HG03095 (cell line): Measurements from ENCODE around the gene SDK1.
"Not testable (repeated sequence)": the region's sequence is repeated elsewhere in the genome, so short reads cannot be mapped to it uniquely, and the experiment has no call there.

Experiments
- ATAC-seq: cut with Tn5 transposase; IDR thresholded peaks from one replicate; pipeline ENCODE4 v1.9.1; 2021; ENCODE audit warnings: moderate library complexity; ENCODE audit not compliant: unreplicated experiment

The SDK1 gene

DNA sequence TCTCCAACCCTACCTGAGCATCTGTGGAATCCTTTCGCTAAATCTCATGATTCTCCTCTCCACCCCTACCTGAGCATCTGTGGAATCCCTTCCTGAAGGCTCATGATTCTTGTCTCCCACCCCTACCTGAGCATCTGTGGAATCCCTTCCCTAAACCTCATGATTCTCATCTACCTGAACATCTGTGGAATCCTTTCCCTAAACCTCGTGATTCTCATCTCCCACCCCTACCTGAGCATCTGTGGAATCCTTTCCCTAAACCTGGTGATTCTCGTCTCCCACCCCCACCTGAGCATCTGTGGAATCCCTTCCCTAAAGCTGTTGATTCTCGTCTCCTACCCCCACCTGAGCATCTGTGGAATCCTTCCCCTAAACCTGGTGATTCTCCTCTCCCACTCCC, 342.0 kb downstream of the SDK1 start:
- ATAC-seq, result no peak

DNA sequence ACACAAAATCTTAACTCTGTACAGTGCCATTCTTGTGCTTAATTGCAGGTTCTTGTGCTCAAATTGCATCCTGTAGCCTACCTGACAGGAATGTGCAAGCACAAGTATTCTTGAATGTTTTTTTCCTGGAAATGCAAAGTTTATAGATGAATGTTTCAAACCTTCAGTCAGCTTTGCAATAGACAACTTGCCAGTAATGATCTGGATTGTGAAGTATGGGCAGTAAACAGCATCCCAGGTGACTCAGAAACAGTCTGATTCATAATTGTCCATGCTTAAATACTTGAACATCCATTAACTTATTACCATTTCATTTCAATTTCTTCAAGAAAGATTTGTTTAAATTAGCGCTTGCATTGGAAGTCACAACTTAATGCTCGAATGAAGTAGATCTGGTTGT, 347.2 kb downstream of the SDK1 start:
- ATAC-seq, result no peak

DNA sequence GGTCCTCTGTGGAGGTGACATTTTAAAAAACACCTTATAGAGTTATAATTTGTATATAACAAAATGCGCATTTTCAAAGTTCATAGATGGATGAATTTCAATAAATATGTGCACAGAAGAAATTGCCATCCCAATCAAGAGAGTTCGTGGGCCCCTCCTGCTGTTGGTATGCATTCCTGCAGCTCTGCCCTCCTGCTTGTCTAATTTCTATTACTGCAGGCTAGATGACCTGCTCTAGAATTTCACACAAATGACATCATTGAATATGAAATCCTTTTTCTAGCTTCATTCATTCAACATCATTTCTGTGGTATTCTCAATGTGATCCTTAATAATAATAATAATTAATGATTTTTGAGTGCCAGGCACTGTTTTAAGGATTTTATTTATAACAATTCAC, 348.2 kb downstream of the SDK1 start:
- ATAC-seq, result no peak

DNA sequence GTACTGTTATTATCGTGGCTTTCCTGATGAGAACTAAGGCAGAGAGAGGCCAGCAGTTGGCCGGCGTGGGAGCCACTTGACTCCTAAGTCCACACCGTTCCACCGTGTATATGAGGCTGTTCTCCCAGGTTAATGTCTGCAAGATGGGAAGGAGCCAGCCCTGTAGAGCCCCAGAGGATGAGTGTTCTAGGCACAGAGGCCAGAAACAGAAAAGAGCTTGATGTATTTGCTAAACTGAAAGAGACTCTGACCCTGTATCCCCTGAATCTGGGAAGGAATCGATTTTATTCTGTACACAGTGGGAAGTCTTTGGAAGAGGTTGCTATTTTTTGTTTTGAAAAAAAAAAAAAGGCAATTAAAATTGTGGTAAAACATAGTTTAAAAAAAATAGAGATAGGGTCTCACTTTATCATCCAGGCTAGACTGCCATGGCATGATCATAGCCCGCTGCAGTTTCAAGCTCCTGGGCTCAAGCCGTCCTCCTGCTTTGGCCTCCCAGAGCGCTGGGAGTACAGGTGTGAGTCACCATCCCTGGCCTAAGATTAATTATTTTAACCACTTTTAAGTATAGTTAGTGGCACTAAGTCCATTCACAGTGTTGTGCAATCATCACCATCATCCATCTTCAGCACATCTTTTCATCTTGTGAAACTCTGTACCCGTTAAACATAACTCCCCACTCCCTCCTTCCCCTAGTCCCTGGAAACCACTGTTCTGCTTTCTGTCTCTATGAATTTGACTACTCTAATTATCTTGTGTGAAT, 348.8 kb downstream of the SDK1 start:
- no peak for ATAC-seq

DNA sequence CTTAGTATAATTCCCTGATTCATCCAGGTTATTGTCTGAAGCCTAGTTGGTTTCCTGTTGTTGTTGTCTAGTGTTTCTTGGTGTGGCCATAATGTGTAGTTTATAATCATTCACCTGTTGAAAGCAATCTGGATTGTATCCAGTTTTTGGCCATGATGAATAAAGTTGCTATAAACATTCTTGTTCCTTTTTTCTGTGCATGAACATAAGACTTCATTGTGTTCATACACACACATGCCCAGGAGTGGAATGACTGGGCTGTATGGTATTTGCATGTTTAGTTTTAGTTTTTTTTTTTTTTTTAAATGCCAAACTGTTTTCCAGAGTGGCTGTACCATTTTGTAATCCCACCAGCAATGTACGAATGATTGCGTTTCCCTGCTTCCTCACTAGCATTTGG, 349.8 kb downstream of the SDK1 start:
- no peak for ATAC-seq

DNA sequence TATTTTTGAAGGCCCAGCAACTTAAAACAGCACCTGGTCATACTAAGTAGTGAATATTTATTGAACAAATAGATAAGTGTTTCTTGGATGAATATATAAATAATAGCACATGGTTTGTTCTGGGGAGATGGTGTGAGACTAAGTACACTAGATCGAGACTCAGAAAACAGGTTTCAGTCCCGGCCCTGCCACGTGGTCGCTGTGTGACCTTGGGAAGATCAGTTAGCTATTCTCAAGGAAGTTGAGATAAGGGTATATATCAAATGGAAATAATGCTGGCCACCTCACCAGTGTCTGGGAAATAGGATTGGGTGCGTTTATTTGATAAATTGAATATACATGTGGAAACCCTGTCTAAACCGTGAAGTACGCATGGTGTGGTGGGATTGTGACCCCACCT, 354.6 kb downstream of the SDK1 start:
- no peak for ATAC-seq

DNA sequence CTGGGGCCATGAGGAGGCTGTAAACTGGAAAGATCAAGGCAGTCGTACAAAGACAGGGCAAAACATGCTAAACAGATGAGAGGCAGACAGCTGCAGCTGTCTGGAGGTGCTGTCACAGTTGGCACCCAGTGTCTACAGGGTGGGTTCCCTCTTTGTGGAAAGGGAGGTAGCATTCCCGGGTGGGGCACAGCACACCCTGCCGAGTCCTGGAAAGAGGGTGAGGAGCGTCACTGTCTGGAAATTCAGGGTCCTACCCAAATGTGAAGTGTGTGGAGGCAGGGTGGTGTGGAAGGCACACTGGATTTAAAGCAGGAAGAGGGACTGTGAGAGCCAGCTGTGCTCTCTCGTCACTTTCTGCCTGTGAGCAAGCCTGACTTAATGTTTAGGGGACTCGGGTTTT, 356.2 kb downstream of the SDK1 start:
- no peak for ATAC-seq

DNA sequence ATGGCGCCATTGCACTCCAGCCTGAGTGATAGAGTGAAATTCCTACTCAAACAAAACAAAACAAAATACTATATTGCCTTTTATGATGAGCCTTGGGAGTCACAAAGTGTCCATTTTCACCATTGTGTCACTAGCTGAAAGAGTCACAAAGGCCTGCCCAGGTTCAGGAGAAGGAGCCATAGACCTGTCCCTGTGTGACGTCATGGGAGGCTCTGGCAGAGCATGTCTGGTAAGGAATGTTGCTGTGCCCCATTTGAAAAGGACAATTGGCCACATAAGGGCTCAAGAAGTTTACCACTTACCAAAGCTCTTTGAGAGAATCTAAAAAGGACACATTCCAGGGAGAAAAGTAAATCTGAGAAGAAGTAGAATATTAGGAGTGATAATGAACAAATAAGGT, 367.7 kb downstream of the SDK1 start:
- no peak for ATAC-seq

DNA sequence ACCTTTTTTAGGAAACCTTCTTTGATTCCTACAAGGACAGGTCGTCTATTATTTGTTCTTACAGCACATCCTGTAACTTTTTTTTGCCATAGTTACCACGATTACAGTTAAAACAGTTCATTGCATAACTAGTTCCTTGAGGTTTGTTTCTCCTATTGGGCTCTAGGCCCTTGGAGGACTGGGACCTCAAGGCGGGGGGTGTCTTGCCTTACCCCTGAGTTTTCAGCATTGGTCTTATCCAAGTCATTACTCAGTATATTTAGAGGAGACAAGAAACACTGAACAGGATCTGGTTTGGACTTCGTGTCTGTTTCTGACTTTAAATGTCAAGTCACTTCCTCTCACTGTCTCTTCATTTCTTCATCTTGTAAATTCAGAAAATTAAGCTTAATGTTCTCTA, 369.8 kb downstream of the SDK1 start:
- ATAC-seq, result no peak

DNA sequence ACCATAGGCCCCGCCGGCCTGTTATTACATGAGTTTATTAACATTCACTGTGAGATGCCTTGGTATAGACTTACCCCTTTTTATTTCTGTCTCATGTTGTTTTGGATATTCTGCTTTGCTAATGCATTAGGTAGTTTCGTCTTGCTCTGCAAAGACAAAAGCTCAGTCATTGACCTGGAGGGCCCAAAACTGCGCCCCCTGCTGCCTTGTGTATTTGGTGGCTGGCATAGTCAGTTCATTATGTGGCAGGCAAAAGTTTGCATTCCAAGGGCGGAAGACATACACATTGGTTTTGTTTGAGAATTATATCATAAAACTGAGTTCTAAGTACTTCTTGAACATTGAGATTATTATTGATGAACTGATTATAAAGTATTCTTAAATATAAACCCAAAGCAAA, 372.5 kb downstream of the SDK1 start:
- ATAC-seq, result no peak

DNA sequence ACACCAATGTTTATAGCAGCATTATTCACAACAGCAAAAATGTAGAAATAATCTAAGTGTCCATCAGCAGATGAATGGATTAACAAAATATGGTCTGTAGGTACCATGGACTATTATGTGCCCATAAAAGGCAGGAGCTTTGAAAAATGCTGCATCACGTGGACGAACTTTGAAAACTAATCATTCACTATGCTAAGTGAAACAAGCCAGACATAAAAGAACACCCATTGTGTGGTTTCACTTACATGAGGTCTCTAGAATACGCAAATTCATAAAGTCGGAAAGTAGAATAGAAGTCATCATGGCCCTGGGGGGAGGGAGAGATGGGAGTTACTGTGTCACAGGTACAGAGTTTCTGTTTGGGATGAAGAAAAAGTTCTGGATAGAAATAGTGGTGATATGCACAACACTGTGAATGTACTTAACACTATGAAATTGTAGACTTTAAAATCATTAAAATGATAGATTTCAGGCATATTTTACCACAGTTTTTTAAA, 377.3 kb downstream of the SDK1 start:
- ATAC-seq, result no peak

DNA sequence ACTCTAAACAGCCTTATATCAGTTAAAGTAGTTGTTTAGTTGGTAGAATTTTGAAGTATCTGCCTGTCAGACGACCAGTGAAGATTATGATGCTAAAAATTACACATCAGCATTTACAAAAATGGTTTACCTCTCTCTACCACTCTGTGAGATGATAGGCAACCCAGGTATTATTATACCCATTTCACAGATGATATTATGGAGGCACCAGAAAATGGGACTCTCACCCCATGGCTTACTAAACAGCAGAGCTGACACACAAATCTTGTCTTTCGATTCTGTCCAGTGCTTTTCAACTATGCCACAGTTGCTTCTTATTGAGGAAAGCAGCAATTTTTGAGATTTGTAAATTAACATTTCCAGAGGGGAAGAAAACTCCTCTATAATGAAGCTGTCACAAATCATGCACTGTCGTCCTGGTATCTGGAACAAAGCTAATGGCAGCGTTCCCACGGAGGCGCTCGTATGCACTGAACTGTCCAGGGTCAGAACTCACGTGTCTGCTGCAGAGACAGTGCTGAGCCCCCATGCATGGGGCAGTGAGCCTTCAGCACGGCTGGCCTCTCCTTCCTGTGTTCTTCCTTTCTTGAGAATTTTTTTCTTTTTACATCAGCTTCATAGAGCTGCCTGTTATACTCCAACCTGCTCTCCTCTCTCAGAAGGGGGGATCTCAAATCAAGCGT, 381.1 kb downstream of the SDK1 start:
- no peak for ATAC-seq

DNA sequence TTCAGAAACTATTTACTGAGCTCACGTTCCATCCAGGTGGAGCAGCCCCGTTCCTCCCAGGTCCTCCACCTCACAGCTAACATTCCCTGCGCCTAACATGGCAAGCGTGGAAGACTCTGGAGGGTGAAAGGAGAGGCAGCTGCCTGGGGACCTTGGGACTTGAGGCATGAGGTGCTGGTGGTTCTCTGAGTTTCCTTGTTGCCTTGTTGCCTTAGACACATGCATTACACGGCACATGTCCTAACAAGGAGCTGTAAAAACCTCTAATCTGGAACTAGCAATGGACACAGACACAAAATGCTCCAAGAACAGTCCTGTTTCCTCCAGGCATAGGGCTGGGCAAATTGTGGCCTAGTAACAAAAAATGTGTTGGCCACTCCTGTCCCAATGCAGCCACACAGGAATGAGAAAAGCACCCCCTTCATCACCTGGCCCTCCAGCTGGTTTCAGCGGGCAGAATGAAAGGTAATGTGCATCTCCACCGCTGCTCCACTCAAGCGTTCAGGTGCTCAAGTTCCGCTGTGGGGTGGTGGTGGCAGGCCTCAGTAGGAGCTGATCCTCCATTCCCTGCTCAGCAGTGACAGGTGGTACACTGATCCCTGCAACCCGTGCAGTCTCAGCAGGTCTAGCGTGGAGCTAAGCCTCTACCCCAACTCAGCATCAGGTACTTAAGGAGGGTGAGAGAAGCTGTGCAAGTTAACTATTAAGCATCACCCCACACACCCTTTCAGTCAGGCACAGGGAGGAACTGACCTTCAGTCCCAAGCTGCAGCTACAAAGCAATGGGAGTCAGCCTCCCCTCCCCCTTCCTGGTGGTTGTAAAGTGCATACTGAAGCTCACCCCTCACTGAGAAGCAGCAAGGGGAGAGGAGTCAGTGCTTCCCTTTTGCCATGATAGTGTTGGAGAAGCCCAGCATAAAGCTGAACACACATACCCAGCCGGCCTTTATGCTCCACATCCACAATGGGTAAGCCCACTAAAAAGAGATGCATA, 382.8 kb downstream of the SDK1 start:
- no peak for ATAC-seq

DNA sequence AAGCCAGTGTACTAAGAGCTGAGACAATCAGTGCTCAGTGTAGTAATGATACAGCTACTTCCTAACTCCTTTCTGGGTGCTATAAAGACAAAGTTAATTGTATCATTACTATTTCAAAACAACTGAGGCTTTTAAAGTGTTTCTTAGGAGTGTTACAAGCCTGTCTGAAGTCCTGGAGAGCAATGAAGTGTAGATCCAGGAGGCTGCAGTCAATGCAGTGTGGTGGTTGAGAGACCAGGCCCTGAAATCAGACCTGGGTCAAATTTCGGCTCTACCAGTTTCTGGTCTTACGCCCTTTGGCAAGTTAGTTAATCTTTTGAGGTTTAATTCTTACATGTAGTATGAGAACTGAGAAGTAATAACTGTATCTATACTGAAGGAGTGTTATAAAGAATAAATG, 387.0 kb downstream of the SDK1 start:
- ATAC-seq, result no peak

DNA sequence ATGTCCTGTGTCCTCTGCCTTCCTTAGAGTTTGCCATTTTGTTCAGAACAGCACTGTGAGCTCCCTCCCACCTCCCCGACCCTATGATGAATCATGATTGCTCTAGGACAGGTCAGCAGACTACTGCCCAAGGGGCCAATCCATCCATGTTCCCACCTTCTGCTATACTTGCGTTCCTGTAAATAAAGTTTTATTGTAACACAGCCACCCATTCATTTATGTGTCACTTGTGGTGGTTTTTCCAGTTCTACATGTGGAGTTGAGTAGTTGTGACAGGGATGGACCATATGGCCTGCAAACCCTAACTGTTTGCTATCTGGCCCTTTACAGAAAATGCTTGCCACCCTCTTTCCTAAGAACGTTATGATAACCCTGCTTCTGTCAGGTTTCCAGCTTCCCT, 387.8 kb downstream of the SDK1 start:
- no peak for ATAC-seq

DNA sequence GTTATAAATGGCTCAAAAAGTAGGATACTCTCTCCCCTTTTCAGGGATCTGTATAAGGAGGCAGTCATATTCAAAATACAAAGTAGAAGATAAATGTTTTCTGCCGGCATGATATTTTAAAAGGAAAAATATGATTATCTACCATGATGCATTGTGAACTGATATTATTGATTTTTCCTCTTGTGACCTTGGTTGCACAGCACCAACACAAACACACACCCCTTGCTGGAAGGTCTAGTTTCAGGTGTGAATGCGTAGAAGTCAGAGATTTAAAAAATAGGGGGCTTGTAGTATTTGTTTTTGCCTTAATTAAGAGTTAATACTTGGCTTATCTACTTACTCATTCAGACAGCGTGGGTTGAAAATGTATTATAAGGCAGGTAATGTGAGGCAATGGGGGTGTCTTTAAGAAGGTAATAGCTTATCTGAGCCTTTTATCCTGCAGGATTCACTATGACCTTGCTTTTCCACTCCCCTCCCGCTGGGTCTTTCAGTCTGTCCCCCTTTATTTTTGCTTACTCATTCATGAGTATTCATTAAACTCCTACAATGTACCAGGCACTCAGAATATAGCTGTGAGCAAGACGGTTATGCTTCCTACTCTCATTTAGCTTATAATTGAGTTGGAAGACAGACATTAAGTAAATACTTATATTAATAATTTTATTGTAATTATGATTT, 390.6 kb downstream of the SDK1 start:
- ATAC-seq, result no peak

DNA sequence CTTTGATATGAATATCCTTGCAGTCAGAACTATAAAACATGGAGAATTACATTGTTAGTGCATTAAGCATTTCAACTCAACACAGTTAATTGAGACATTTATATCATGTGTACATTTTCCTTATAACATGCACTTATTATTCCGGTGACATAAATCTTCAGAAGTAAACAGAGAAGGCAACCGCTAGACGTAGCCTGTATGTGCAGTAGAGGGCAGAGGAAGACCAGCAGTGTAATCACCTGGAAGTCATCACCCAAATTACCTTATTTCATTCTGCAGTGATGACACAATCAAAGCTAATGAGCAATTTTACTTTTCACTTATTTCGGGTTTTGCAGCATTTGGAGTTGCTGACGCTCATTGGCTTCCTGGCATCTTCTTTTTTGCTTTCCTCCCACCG, 394.6 kb downstream of the SDK1 start:
- no peak for ATAC-seq

DNA sequence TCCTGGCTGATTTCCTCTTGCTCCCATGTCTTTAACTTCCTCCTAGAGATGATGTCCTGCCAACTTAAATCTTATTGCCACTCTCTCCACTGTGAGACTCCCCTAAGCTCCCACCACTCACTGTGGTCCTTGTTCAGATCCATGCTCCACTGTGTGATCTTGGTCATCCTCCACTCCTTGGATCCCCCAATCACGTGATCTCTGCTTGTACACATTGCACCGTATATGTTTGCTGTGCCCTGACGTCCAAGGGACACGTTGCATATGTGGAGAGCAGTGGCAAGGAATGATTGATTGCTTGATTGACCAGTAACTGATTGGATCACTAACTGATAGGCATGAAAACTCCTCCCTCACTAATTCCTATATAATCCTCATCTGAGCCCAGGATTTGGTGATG, 395.1 kb downstream of the SDK1 start:
- ATAC-seq, result no peak

DNA sequence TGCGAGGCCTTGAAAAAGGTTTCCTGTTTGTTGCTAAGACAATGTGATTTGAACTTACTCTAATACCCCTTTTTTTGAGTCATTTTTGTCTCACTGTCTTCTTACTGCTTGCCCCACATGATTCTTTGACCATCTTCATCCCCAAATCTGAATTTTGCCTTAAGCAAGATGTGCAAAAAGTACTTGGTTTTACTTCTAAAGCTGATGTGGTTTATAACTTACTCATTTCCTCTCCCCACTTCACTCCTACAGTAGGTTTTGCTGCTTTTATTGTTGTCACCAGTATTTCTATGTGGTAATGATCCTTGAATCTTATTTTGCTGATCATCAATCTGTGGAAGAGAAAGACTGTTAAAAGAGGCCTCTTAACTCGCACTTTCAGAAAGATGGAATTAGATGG, 396.4 kb downstream of the SDK1 start:
- no peak for ATAC-seq

DNA sequence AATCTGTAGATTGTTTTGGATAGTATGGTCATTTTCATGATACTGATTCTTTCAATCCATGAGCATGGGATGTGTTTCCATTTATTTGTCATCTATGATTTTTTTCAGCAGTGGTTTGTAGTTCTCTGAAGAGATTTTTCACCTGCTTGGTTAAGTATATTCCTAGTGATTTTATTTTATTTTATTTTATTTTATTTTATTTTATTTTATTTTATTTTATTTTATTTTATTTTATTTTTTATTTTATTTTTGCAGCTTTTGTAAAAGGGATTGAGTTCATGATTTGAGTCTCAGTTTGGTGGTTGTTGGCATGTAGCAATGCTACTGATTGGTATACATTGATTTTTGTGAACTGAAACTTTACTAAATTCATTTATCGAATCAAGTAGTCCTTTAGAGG, 404.2 kb downstream of the SDK1 start:
- no peak for ATAC-seq

DNA sequence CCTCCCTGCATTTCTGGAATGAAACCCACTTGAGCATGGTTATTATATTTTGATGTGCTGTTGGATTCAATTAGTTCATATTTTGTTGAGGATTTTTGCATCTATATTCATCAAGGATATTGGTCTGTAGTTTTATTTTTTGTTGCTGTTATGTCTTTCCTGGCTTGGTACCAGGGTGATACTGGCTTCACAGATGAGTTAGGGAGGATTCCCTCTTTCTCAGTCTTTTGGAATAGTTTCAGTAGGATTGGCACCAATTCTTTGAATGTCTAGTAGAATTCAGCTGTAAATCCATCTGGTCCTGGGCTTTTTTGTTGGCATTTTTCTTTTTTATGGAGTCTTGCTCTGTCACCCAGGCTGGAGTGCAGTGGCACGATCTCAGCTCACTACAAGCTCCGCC, 405.0 kb downstream of the SDK1 start:
- not testable (repeated sequence) for ATAC-seq
